BLaER1 treated with 17β-estradiol and CSF1 and Interleukin-3, amounts not matched to agents 10 nM and 100 nM (cell line): ENCODE results near the gene KCNQ2.
A peak's percentile ranks its signal among the peaks of the same experiment; 100 is the strongest.

Experiments
- H3K27ac ChIP-seq, 11 experiments: shearing (Covaris generic); formaldehyde crosslinking; 2 replicates each; pipeline ENCODE4 v1.8.1; 2022
- H3K27me3 ChIP-seq, 11 experiments: shearing (Covaris generic); formaldehyde crosslinking; 2 replicates each; pipeline ENCODE4 v1.8.1; 2022
- H3K36me3 ChIP-seq, 11 experiments: shearing (Covaris generic); formaldehyde crosslinking; 2 replicates each; pipeline ENCODE4 v1.8.1; 2022
- H3K4me1 ChIP-seq, 10 experiments: shearing (Covaris generic); formaldehyde crosslinking; 2 replicates each; pipeline ENCODE4 v1.8.1; 2022
- H3K4me2 ChIP-seq, 11 experiments: shearing (Covaris generic); formaldehyde crosslinking; 2 replicates each; pipeline ENCODE4 v1.8.1; 2022
- H3K4me3 ChIP-seq, 10 experiments: shearing (Covaris generic); formaldehyde crosslinking; 2 replicates each; pipeline ENCODE4 v1.8.1; 2022
- H3K9ac ChIP-seq, 11 experiments: shearing (Covaris generic); formaldehyde crosslinking; 2 replicates each; pipeline ENCODE4 v1.8.1; 2022
- H3K9me3 ChIP-seq, 11 experiments: shearing (Covaris generic); formaldehyde crosslinking; replicated peaks in 1 of 11; 2 replicates each; pipeline ENCODE4 v1.8.1; 2022
- H4K20me1 ChIP-seq, 11 experiments: shearing (Covaris generic); formaldehyde crosslinking; 2 replicates each; pipeline ENCODE4 v1.8.1; 2022
- Cebpa-rat ChIP-seq, 11 experiments: shearing (Covaris generic); IDR thresholded peaks; 2 replicates each; pipeline ENCODE4 v1.8.1; 2022

KCNQ2 gene

DNA sequence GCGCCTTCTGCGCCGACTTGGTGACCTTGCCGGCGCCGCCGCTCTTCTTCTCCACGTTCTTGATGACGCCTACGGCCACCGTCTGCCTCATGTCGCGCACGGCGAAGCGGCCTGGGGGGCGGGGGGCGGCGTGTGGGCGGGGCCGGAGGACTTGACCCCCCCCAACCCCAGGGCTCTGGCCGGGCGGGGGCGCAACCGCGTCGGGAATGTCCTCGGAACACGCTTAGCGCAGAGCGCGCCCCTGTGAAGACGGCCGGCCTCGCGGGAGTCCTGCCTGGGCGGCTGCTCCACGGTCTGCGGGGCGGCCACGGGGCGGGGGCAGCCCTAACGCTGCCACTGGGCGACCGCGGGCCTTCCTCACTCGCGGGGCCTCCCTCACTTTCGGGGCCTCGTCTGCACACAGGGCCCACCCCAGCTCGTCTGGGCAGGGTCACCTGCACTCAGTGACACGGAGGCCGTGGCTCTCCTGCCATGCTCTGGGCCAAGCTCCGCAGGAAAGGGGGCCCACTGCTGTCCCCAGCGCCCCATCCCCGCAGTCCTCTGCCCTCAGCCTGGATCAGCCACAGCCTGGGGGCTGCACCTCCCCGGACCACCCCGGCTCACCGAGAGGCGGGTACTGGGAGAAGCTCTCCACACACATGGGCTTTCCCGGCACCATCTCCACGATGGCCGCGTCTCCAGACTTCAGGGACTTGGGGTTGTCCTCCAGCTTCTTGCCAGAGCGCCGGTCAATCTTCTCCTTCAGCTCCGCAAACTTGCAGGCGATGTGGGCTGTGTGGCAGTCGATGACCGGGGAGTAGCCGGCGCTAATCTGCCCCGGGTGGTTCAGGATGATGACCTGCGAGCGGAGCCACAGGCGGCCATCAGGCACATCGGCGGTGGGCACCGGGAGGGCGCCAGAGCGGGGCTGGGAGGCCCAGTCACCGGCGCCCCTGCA, 16.1 kb upstream of the KCNQ2 start:
- Histone ChIP-seq H3K36me3 (peaks cover 0 to 32% (median 9%) of the 10 kb centered on the region in 11 experiments; a peak in 11 of 22 replicates), H3K27ac (no peak overlapping the region), H3K9ac (no peak overlapping the region), H3K4me1 (peaks cover 0 to 26% (median 16%) of the 10 kb centered on the region in 10 experiments; a peak in 12 of 20 replicates), H4K20me1 (peaks cover 0 to 51% (median 3%) of the 10 kb centered on the region in 11 experiments; a peak in 11 of 22 replicates), H3K4me2 (no peak overlapping the region), H3K9me3 (peaks cover 0 to 3% (median 0%) of the 10 kb centered on the region in 11 experiments; a peak in 1 of 22 replicates), H3K27me3 (peaks cover 23 to 58% (median 37%) of the 10 kb centered on the region in 11 experiments), H3K4me3 (no peak overlapping the region)
- no peak for TF ChIP-seq Cebpa-rat (IDR thresholded peaks at IDR 0.05)

DNA sequence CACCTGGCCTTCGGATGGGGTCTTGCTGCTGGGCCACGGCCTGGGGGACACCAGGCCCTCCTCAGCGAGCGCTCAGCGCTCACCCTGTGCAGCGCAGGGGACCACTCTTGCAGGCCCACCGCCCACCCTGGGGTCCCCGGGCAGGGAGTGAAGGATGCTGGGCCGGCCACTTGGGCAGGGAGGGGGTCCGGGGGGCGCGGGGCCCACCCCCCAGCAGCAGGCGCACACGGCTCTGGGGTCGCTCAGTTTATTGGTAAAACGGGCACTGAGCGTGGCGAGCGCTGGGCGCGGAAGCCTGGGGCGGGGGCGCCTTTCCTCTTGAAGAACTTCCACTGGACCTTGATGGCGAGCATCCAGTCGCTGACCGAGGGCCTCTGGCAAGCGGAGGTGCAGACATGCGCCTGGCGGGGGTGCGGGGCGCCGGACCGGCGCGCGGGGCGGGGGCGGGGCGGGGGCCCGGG, 15.4 kb upstream of the KCNQ2 start:
- peaks cover 6 to 34% (median 23%) of the 10 kb centered on the region in 10 experiments; a peak in 19 of 20 replicates for H3K4me1 ChIP-seq
- peaks cover 0 to 49% (median 10%) of the 10 kb centered on the region in 11 experiments; a peak in 13 of 22 replicates for H4K20me1 ChIP-seq
- H3K9ac ChIP-seq = no peak overlapping the region
- peaks cover 0 to 3% (median 0%) of the 10 kb centered on the region in 11 experiments; a peak in 1 of 22 replicates for H3K9me3 ChIP-seq
- no peak overlapping the region for H3K4me2 ChIP-seq
- H3K36me3 ChIP-seq = peaks cover 0 to 26% (median 6%) of the 10 kb centered on the region in 11 experiments; a peak in 11 of 22 replicates
- H3K27ac ChIP-seq = no peak overlapping the region
- no peak overlapping the region for H3K4me3 ChIP-seq
- H3K27me3 ChIP-seq = peaks cover 23 to 66% (median 39%) of the 10 kb centered on the region in 11 experiments
- TF ChIP-seq Cebpa-rat (IDR thresholded peaks at IDR 0.05) = no peak

DNA sequence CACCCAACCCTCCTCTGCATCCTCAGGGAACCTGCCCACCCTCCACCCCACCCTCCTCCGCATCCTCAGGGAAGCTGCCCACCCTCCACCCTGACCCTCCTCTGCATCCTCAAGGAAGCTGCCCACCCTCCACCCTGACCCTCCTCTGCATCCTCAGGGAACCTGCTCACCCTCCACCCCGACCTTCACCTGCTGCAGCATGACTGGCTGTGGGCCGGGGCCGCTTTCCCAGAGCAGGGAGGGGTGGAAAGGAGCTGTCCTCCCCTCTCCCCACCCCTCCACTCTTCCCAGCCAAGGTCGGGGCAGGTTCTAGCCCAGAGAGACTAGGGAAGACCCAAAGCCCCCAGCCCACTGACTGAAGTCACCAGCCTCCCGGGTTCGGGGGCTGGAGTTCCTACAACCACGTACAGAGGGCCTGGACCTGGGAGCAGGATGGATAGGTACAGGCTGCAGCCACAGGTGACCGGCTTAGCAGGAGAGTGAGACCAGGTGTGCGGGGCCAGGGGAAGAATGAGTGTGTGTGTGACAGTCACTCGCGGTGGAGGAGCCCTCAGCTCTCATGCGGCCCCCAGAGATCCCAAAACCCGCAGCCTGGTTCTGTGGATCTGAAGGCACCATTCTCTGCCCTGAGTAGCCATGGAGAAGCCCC, 14.8 kb upstream of the KCNQ2 start:
- Histone ChIP-seq H3K9me3 (peaks cover 0 to under 1% (median 0%) of the 10 kb centered on the region in 11 experiments; a peak in 1 of 22 replicates), H3K27ac (no peak overlapping the region), H3K4me1 (peaks cover 10 to 39% (median 29%) of the 10 kb centered on the region in 10 experiments; a peak in 19 of 20 replicates), H3K27me3 (peaks cover 23 to 72% (median 45%) of the 10 kb centered on the region in 11 experiments), H3K36me3 (peaks cover 0 to 21% (median under 1%) of the 10 kb centered on the region in 11 experiments; a peak in 11 of 22 replicates), H3K4me2 (no peak overlapping the region), H4K20me1 (peaks cover 0 to 51% (median 15%) of the 10 kb centered on the region in 11 experiments; a peak in 14 of 22 replicates), H3K4me3 (no peak overlapping the region), H3K9ac (no peak overlapping the region)
- TF ChIP-seq Cebpa-rat (IDR thresholded peaks at IDR 0.05) = no peak

DNA sequence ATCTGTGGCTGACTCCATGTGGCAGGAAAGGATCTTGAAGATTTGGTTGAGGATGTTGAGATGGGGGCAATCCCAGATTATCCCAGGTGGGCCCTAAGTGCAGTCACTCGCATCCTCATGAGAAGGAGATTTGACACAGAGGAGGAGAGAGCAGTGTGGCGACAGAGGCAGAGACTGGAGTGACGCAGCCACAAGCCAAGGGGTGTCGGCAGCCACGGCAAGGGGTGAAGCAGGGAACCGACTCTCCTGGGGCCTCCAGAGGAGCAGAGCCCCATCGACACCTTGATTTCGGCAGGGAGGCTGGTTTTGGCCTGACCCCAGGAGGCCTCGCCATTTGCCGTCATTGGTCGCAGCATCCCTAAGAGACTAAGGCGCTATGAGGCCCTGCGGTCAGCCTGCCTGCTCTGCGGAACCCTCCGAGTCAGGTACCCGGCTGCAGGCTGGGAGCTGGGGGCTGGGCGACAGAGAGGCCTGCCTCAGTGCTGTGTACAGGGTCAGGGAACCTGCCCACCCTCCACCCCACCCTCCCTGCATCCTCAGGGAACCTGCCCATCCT, 13.9 kb upstream of the KCNQ2 start:
- TF ChIP-seq Cebpa-rat (IDR thresholded peaks at IDR 0.05) = no peak
- peaks cover 10 to 48% (median 38%) of the 10 kb centered on the region in 10 experiments; a peak in 19 of 20 replicates for H3K4me1 ChIP-seq
- H3K4me2 ChIP-seq = no peak overlapping the region
- peaks cover 0 to 60% (median 22%) of the 10 kb centered on the region in 11 experiments; a peak in 14 of 22 replicates for H4K20me1 ChIP-seq
- H3K36me3 ChIP-seq = peaks cover 0 to 16% (median 0%) of the 10 kb centered on the region in 11 experiments; a peak in 5 of 22 replicates
- H3K4me3 ChIP-seq = no peak overlapping the region
- peaks cover 23 to 80% (median 53%) of the 10 kb centered on the region in 11 experiments for H3K27me3 ChIP-seq
- H3K9me3 ChIP-seq = no peaks in the 10 kb centered on the region
- no peak overlapping the region for H3K27ac ChIP-seq
- H3K9ac ChIP-seq = no peak overlapping the region

DNA sequence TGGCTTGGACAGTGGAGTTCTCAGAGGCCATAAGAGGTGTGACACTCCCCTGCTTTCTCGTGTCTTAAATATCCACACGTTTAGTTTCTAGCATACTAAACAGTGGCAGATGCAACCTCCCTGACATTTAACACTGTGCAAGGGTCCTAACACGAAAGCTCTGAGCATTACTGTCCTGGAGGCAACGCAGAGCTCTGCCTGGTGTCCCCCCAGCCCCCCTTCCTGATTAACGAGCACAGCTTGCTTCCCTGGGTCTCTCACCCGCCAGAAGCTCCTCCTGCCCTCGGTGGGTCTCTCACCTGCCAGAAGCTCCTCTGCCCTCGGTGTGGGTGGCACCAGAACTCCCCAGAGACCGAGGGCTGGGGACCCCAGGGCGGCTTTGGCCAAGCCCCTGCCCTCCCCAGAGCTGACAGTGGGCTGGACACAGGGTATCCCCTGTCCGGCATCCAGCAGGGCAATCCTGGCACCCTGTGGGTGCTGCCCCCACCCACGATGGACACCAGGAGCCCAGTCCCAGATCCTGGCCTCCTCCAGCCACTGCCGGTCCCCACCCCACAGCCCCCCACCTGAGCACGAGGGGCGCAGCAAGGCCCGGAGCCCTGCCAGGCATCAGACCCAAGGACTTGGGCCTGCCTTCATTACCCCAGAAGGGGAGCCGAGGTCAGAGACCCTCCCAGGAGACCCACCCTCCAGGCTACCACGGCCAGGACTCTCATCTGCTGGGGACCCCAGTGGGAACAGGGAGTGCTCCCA, 12.4 kb upstream of the KCNQ2 start:
- no peak overlapping the region for H3K27ac ChIP-seq
- TF ChIP-seq Cebpa-rat (IDR thresholded peaks at IDR 0.05) = no peak
- peaks cover 10 to 44% (median 38%) of the 10 kb centered on the region in 10 experiments; a peak in 19 of 20 replicates for H3K4me1 ChIP-seq
- peak overlapping the region in 7 of 11 experiments; percentile 9 to 54 (median 42); a peak in 10 of 22 replicates for H3K4me2 ChIP-seq
- peaks cover 0 to 60% (median 22%) of the 10 kb centered on the region in 11 experiments; a peak in 13 of 22 replicates for H4K20me1 ChIP-seq
- H3K36me3 ChIP-seq = peaks cover 0 to 9% (median 0%) of the 10 kb centered on the region in 11 experiments; a peak in 4 of 22 replicates
- H3K27me3 ChIP-seq = peaks cover 23 to 75% (median 57%) of the 10 kb centered on the region in 11 experiments
- H3K4me3 ChIP-seq = no peak overlapping the region
- H3K9me3 ChIP-seq = no peaks in the 10 kb centered on the region
- peak overlapping the region in 1 of 11 experiments; percentile 24; a peak in 1 of 22 replicates for H3K9ac ChIP-seq

DNA sequence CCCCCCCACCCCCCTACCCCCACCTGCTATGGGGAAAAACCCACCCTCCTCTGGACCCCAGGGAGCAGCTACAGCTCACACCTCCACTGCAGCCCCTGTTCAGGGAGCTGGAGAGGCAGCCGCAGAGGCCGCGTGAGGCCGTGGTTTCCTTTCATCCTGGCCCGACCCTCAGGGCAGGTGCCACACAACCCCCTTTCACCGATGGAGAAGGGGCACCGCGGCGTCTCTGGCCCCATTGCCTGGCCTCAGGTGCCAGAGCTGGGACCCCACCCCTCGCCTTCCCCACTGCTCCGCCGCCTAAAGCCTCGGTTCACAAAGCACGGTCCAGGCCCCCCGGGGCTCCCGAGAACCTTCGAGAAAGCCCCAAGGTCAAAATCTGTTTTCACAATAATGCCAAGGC, 11.8 kb upstream of the KCNQ2 start:
- no peak for TF ChIP-seq Cebpa-rat (IDR thresholded peaks at IDR 0.05)
- H3K4me3 ChIP-seq = no peak overlapping the region
- H3K4me2 ChIP-seq = peak overlapping the region in 7 of 11 experiments; percentile 9 to 54 (median 42); a peak in 10 of 22 replicates
- H3K27me3 ChIP-seq = peaks cover 24 to 75% (median 53%) of the 10 kb centered on the region in 11 experiments
- no peak overlapping the region for H3K27ac ChIP-seq
- peaks cover 0 to 63% (median 22%) of the 10 kb centered on the region in 11 experiments; a peak in 13 of 22 replicates for H4K20me1 ChIP-seq
- peak overlapping the region in 1 of 11 experiments; percentile 24; a peak in 1 of 22 replicates for H3K9ac ChIP-seq
- peaks cover 10 to 44% (median 38%) of the 10 kb centered on the region in 10 experiments; a peak in 19 of 20 replicates for H3K4me1 ChIP-seq
- no peaks in the 10 kb centered on the region for H3K9me3 ChIP-seq
- H3K36me3 ChIP-seq = peaks cover 0 to 8% (median 0%) of the 10 kb centered on the region in 11 experiments; a peak in 3 of 22 replicates

DNA sequence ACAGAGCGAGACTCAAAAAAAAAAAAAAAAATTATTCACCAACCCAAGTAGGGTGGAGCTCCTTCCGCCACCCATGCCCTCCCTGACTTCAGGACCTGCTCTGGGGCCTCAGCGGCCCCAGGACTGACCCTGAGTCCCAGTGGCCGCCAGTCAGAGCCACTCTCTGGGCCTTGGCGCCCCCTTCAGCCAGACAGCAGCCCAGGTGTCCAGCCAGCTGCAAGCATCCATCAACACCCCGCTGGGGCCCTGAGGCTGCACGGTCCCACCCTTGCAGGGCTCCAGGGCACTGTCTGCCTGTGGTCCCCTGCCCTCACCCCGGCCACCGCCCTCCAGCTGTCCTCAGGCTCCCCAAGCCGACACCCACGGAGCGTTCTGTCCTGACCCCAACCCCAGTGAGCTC, 11.4 kb upstream of the KCNQ2 start:
- H4K20me1 ChIP-seq = peaks cover 0 to 64% (median 20%) of the 10 kb centered on the region in 11 experiments; a peak in 13 of 22 replicates
- H3K9ac ChIP-seq = no peak overlapping the region
- H3K27ac ChIP-seq = no peak overlapping the region
- H3K4me2 ChIP-seq = peak overlapping the region in 7 of 11 experiments; percentile 45 to 72 (median 53); a peak in 8 of 22 replicates
- H3K9me3 ChIP-seq = no peaks in the 10 kb centered on the region
- H3K36me3 ChIP-seq = peaks cover 0 to 4% (median 0%) of the 10 kb centered on the region in 11 experiments; a peak in 3 of 22 replicates
- peaks cover 10 to 44% (median 38%) of the 10 kb centered on the region in 10 experiments; a peak in 19 of 20 replicates for H3K4me1 ChIP-seq
- TF ChIP-seq Cebpa-rat (IDR thresholded peaks at IDR 0.05) = no peak
- peaks cover 25 to 75% (median 53%) of the 10 kb centered on the region in 11 experiments for H3K27me3 ChIP-seq
- no peak overlapping the region for H3K4me3 ChIP-seq
